NB4 (cell line): ENCODE results near the gene FXYD2.

Experiments
- MYC ChIP-seq: IDR thresholded peaks from 2 replicates; pipeline ENCODE4 v1.6.1; 2011; ENCODE audit warnings: low read depth, low read length
- TF ChIP-seq, protein P1 (sequence below): IDR thresholded peaks from one replicate; pipeline ENCODE4 v1.5.1; 2012; ENCODE audit warnings: low read depth, low read length
- TF ChIP-seq, protein P2 (sequence below): IDR thresholded peaks from 2 replicates; pipeline ENCODE4 v1.6.1; 2011; ENCODE audit warnings: low read depth, low read length

DNA sequence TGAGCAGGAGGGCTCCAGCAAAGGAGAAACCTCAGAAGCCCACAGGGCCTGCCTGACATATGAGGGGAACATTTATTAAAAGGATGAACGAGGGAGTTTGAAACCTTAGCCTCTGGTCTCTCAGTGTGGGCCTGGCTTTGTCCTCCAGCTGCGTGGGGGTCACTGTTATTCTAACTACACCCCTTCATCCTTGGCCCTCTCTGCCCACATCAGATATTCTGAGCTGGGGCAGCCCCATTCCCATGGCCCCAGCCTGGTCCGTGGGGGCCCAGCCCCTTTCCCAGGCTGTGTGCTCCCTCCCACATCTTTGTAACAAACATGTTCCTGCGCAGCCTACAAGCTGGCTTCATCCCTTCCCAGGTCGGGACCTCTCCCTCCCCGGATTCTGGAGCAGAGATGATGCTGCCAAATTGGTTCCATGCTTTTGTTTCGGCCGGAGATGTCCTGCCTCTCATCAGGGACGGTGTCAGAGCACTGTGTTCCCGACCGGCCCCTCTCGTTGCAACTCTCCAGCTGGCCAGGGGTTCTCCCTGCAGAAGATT is 47.9 kb upstream of the FXYD2 start:
- TF ChIP-seq, protein P1, sequence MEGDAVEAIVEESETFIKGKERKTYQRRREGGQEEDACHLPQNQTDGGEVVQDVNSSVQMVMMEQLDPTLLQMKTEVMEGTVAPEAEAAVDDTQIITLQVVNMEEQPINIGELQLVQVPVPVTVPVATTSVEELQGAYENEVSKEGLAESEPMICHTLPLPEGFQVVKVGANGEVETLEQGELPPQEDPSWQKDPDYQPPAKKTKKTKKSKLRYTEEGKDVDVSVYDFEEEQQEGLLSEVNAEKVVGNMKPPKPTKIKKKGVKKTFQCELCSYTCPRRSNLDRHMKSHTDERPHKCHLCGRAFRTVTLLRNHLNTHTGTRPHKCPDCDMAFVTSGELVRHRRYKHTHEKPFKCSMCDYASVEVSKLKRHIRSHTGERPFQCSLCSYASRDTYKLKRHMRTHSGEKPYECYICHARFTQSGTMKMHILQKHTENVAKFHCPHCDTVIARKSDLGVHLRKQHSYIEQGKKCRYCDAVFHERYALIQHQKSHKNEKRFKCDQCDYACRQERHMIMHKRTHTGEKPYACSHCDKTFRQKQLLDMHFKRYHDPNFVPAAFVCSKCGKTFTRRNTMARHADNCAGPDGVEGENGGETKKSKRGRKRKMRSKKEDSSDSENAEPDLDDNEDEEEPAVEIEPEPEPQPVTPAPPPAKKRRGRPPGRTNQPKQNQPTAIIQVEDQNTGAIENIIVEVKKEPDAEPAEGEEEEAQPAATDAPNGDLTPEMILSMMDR: no peak
- TF ChIP-seq, protein P2, sequence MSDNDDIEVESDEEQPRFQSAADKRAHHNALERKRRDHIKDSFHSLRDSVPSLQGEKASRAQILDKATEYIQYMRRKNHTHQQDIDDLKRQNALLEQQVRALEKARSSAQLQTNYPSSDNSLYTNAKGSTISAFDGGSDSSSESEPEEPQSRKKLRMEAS: no peak
- no peak for TF ChIP-seq MYC
